HG03439 (cell line): ENCODE results near the gene JAG2.

Experiments used
- ATAC-seq: cut with Tn5 transposase; IDR thresholded peaks from one replicate; pipeline ENCODE4 v1.9.1; 2021; ENCODE audit warnings: mild to moderate bottlenecking, moderate library complexity; ENCODE audit not compliant: unreplicated experiment

JAG2 gene

DNA sequence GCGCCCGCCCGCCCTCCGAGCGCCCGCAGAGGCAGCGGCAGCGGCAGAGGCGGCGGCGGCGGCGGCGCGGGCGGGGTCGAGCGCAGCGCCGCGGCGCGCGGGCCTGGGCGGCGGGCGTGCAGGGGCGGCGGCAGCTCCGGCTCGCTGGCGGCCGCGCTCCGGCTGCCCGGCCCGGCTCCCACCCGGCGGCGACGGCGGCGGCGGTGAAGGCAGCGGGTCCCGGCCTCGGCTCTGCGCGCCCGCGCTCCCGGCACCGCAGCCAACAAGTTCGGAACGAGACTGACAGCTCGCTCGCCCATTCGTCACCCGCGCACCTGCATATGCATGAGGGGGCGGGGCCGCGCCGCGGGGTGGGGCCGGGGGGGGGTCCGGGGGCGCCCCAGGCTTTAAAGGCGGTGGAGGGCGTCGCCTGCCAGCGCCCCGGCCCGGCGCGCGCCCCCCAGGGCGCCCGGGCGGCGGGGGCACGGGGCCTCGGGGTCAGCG, at the start of gene JAG2:
TSS of gene JAG2 (minus strand) at position 281 of the 483 bp plus-strand sequence. CDS start 356 bp downstream, outside the sequence.
- no peak for ATAC-seq

DNA sequence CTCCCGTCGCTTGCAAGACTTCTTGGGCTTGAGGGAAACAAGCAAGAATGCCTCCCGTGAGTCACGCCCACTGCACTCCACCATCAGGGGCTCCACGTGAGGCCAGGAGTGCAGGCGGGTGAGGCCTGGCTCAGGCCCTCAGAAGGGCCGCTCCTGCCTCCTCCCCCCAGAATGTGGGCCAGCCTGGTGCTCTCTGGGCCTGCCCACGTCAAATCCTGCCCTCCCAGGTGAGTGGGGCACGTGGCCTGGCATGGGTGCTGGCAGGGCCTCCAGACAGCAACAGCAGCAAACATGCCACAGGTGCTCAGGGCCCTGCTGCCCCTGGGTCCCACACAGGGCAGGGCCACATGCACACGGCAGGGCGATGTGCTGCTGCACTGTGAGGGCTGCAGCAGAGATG, 49.2 kb upstream of the JAG2 start:
- no peak for ATAC-seq

DNA sequence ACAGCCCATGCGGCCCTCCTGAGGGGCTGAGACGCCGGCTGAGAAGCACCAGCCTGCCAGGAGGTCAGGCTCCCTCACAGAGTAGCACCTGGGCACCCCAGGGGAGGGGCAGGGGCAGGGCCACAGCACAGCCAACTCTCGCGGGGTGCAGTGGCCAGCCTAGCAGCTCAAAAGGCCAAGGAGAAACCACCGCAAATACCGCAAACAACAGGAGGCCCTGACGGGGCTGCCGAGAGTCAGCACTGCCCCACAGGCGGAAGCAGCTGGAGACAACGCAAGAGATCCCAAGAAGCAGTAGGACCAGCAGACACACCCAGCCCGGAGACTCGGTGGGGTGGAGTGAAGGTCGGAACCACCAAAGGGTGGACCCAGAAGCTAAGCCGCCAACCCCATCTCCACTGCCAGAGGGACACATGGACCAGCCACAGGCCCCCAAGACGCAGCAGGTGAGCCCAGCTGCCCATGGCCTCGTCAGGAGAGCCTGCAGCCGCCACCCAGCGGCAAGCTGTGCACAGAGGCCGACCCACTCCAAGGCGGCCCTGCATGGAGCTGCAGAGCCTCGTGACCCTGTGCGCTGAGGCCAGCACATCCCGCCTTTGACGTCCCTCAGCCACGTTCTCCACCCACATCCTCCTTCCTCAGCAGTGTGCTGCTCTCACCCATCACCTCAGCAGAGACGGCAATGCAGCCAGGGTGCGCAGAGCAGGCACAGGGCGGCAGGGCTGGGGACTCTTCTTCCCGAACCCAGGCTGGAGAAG, 48.1 kb upstream of the JAG2 start:
- ATAC-seq = no peak

DNA sequence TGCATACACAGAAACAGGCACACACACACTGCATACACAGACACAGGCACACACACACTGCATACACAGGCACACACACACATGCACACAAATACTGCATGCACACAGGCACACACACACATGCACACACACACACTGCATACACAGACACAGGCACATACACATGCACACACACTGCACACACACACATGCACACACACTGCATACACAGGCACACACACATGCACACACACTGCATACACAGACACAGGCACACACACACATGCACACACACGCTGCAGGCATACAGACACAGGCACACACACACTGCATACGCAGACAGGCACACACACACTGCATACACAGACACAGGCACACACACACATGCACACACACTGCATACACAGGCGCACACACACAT, 47.0 kb upstream of the JAG2 start:
- ATAC-seq = no peak

DNA sequence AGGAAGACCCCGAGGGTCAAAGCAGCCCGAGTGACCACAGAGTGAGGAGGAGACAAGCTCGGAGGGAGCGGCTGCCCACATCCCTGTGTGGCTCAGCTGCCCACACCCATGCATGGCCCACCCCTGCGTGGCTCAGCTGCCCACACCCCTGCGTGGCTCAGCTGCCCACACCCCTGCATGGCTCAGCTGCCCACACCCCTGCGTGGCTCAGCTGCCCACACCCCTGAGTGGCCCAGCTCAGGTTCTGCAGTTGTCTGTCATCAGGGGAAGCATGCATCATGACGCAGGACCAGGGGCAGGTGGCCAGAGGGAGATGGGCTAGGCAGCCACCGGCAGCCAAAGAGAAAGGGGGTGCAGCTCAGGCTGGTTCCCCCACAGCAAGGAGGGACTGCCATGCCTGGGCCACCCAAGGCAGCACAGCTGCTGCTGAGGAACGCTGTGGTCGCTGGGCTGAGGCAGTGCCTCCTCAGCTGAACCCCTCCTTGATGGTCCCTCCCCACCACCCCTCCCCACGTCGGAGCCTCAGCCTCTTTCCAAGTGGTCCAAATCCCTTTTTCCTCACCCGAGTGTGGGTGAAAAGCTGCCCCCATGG, 45.8 kb upstream of the JAG2 start:
- no peak for ATAC-seq

DNA sequence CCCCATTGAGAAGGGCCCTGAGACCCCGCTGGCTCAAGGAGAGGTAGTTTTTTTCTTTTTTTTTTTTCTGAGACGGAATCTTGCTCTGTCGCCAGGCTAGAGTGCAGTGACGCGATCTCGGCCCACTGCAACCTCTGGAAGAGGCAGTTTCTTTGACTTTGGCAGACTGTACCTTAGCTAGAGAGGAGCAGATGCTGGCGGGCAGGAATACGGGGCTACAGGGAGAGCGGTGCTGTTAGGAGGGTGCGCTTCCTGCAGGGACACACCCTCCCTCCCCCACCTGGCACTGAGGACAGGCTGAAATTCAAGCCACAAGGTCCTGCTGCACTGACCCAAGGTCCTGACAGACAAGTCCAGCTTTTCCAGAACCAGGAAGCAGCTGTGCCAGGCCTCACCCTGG, 44.8 kb upstream of the JAG2 start:
- no peak for ATAC-seq

DNA sequence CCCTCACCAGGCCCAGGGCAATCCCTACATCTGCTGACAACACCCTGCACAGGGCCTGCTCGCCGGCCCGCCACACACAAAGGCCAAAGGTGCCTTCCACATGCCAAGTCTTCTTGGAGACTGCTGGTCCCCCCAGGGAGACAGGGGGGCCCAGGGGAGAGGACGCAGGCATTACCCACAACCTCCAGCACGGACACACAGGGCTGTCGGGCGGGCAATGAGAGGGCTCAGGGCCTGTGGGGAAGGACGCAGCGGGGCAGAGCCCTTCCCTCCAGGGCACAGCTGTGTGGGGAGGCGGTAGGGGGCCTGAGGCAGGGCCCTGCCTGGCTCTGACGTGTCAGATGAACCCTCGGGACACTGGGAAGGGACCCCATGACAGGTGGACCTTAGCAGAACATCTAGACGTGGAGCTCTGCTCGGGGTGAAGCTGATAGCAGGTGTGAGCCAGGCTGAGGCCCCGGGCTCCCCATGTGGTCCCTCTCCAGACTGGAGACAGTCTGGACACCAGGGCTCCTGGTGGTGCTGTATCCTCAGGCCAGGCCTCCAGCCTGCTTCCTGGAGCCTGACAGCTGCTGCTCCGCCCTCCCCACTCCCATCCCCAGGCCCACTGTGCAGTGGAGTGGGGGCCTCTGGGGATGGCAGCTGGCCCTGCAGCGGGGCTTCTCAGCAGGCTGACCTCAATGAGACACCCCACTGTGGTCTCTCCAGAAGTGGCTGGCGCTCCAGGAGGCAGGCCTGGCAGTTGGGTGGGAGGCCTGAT, 44.1 kb upstream of the JAG2 start:
- no peak for ATAC-seq

DNA sequence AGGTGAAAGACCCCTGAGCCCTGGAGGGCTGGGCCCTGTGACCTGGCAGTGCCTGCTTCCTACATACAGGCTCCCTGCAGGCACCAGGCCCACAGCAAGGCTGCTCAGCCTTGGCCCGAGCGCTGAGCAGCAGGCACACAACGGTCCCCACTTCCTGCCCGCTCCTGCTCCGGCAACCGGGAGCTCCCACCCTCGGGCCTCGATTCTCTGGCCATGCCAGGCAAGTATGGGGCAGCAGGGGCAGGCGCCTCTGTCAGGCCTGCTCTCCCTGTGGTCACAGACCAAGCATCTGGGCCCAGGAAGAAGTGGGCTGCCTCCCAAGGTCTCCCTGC, 43.1 kb upstream of the JAG2 start:
- no peak for ATAC-seq

DNA sequence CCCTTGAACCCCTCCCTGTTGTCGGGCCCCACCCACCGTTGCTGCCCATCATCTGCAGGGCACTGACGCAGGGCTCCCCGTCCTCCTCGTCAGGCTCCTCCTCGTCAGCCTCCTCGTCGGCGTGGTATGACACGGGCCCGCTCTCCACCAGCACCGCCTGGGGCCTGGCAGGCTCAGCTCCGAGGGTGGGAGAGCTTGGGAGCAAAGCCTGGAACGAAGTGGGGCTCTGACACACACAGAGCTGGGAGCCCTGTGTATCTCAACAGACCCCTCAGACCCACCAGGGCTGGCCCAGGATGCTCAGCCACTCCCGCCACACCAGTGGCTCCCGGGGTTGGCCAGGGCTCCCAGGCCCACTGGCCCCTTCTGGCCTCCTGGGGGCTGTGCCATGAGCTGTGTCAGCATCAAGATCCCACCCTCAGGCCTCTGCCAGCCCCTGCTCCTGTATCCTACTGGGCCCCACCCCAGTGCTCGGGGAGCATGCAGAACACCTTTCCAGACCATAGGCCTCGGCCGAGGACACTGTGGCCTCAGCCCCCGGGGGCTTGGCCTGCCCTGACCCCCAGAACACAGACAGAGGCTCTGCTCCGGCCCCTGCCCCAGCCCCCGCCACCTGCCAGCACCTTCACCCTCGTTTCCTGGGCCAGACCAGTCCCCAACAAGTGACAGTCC, 42.6 kb upstream of the JAG2 start:
- no peak for ATAC-seq

DNA sequence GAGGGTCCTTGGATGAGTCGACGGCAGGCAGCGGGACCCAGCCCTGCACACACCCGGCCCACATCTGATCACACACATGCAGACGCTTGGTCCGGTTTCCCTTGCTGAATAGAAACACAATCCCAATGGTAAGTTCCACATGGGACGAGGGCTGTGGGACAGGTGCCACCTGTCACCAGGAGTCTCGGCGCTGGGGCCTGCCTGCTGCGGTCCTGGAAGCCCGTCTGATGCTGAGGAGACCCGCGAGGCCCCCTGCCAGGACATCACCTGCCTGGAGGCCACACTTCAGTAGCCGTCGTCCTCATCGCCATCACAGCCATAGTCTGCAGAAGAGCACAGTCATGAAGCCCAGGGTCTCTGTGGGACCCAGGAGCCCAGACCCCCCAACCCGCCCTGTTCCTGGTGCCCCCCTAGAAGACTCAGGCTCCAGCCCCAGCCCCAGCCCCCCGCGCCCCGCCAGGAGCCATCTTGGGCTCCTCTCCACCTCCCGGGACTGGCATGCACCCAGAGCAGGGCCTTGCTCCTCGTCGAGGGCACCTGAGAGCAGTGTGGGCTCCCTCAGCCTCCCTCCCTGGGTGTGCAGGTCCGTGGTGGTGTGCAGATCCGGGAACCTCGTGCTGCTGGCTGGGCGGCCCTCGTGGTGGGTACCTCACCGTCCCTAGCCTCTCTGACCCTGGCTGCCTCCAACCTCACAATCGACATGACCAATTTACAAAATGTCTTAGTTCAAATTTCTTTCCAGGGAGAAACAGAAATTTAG, 41.9 kb upstream of the JAG2 start:
- no peak for ATAC-seq

DNA sequence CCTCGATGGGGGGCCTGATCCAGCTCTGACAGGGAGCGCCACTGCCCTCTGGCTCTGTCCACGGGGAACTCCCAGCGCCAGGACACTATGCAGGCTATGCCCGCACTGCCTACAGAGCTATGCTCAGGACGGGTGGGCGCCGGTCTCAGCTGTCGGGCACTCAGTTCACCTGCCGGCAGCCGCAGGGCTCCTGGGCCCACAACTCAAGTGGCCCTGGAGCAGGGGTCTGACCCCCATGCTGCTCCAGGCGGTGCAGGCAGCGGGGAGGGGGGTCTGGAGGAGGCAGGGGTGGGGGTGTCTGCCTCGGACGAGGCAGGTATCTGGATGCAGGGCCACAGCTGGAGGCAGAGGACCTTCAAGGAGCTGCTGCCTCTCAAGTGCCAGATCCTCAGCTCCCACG, 41.1 kb upstream of the JAG2 start:
- no peak for ATAC-seq

DNA sequence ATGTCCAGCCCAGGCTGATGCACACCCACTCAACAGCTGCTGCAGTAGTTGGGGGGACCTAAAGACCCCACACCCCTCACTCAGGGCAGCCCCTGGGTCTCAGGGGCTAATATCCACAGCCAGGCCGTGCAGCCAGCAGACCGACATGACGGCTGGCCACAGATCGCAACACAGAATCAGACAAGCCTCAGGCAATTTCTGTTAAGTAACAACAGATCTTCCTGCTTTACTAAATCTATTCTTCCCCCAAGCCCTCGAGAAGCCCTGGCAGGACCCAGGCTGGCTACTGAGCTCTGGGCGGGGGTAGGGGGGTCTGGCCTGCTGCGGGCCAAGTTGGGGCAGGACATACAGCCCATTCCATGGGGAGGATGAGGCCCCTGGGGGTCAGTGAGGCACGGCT, 40.5 kb upstream of the JAG2 start:
- ATAC-seq = no peak

DNA sequence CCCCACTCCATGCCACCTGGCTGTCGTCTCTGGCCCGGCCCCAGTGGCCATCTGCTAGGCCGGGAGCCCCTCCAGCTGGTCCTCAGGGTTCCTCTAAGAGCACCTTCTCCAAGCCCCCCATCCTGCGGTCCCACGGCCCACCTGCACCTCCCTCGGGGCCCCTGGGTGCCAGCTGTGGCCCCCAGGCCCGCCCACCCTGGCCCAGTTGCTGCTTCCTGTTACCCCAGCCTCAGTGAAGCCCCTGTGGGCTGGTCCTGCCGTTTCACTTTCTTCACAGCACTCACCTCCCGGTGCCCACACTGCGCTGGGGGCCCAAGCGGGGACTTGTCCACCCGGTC, 40.1 kb upstream of the JAG2 start:
- no peak for ATAC-seq

DNA sequence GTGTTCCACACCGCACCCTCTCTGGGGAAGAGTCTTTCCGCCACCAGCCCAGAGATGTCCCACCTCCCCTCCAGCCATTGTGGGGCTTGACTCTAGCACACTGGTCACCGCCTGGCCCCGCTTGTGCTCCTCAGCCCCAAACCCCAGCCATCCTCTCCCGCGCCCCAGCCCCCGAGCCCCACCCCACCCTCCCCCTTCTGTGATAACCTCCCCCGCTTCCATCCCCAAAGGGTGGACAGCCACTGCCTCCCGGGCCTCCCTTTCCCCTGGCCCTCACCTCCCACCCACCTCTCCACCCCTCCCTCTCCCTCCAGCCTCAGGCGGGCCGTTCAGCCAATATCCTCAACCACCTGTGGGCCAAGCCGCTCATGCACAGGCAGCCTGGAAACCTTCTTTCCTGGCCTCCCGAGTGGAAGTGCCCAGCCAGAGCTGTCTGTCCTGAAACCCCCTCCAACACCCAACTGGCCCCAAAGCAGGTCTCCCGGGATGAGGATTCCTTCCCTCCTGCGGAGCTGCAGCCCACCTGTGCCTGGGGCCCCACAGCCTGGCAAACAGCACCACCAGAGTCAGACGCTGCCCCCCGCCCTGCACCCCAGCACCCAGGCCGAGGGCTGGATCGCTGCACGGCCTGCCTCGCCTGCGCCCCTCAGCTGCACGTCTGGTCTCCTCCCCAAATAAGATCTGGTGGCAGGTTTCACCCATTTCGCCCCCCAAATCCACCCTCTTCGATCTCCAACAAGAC, 39.6 kb upstream of the JAG2 start:
- ATAC-seq = no peak

DNA sequence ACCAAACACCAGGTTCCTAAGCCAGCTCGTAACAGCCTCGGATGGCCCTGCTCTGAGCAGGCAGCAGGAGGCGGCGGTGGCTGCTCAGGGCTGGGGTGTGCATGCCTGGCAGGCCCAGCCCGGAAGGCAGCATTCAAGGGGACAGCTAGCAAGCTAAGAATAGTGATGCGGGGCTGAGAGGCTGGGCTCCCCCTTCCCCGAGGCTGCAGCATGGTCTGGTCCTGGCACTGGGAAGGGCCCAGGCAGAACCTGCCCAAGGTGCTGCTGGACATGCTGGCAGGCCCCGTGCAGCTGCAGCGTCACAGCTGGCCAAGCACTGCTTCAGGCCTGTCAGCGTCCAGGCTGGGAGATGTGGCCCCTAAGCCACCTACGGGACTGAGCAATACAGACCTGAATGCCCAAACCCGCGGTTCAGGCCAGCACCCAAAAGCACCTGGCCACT, 38.9 kb upstream of the JAG2 start:
- no peak for ATAC-seq

DNA sequence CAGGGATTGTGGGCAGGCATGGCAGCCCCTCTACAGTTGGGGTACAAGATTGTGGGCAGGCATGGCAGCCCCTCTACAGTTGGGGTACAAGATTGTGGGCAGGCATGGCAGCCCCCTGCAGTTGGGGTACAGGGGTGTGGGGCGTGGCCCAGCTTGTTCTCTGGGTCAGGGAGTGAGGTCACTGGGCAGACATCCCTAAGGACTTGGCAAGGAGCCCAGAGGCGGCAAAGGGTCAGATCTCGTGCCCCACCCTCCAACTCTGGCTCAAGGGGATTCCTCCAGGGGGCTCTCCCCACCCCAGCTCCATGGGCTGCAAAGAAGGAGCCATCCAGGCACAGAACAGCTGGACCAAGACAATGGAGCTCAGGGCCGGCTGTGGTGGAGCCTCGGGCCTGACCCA, 38.3 kb upstream of the JAG2 start:
- ATAC-seq = no peak

DNA sequence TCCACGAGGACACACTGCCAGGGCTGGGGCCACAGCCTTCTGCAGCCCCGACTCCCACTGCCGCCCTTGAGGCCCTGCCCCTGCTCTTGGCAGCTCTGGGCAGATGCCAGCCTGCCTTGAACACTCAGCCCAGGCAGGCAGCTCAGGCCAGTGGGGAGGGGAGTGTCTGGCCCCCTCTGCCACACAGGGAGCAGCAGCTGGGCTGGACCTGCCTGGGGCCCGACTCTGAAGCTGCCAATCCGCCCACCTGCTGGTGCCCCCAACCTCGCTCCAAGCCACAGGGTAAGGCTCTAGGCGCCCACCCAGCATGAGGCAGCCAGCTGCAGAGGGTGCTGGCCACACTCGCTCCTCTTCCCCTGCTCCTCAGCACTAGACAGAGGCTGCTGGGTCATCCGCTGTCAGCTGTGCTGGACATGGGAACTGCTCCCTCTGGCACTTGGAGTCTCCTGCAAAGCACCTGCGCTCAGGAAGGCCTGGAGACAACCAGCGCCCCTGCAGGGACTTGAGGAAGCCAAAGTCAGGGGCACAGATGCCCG, 37.2 kb upstream of the JAG2 start:
- no peak for ATAC-seq

DNA sequence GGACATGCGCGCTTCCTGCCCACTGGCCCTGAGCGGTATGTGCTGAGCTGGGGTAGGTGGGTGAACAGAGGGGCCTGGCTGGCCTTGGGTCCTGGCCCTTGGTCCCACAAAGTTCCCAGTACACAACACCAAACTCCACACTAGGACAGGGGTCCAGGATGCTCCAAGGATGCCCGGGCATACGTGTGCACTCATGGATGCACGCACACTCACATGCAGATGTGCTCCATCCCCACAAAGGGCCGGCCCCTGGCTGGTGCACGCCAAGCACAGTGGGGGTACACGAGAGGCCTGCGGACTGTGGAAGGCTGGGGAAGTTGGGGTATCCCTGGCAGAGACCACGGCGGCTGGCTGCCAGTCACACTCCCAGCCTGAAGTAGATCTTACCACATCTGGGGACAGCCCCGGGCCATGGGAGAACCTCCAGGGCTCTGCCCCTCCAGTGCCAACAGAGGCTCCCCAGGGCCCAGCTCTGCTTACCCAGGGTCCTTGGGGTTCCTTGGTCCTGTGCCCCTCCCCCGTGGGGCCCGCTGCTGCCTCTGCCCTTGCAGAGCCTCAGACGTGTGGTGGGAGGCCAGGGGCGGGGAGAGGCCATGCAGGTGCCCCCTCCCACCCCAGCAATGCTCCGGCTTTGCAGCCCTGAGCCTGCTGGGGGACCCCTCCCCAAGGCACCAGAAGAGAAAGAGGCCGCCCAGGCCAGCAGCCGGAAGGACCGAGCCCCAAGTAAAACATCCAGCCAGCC, 36.5 kb upstream of the JAG2 start:
- no peak for ATAC-seq

DNA sequence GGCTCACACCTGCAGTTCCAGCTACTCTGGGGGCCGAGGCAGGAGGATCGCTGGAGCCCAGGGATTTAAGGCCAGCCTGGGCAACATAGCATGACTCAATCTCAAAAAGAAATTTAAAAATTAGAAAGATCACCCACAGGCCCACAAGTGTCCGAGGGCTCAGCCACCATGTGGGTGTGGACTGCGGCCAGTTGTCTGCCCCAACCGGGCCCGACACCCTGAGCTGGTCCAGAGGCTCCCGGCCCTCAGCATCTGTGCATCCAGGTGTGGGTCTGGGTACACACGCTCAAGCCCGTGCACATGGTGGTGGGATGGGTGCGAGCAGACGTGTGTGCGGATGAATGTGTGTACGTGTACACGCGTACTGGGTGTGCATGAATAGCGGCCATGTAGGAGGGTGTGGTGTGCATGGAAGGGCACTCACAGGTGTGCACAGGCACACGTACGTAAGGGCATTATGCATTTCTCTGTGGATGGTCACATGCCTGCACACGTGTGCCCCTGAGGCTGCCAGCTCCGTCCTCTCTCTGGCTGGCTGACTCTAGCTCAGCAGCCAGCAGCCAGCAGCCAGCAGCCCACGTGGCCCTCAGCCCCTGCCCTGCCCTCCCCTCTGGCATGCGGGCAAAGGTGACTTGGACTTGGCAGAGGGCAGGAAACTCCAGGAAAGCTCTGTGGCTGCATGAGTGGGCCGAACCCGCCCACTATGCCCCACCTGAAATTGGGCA, 35.8 kb upstream of the JAG2 start:
- no peak for ATAC-seq
